ENCODE results near the gene SP110.
"Not testable (repeated sequence)": the region's sequence is repeated elsewhere in the genome, so short reads cannot be mapped to it uniquely, and the experiment has no call there.

DNA sequence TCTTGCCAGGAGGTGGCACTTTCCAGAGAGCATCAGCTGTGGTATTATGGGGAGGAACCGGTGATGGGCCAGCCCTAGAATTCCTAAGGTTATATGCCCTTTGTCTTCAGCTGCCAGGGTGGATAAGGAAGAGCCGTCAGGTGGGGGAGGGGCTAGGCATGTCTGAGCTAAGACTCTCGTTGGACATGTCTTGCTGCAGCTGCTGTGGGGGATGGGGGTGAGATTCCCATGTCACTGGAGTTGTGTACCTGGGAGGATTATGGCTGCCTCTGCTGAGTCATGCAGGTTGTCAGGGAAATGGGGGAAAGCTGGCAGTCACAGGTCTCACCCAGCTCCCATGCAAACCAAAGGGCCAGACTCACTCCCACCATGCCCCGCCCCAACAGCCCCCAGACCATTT is 45.2 kb upstream of the SP110 start:
- 0 out of 2 replicates have a peak, but pooled peaks have one; percentile 24 for TF ChIP-seq BACH1 (IDR thresholded peaks at IDR 0.05; ENCODE audit: low read length)
- not testable (repeated sequence) for TF ChIP-seq GABPA (IDR thresholded peaks at IDR 0.05; ENCODE audit: borderline replicate concordance, insufficient read depth, low read length); MAFK (IDR thresholded peaks at IDR 0.05; ENCODE audit: low read depth, low read length); ATF3 (IDR thresholded peaks at IDR 0.05; ENCODE audit: insufficient read depth, low read depth, low read length); SRF (IDR thresholded peaks at IDR 0.05; ENCODE audit: low read depth, low read length); POLR2A (IDR thresholded peaks at IDR 0.05; ENCODE audit: control extremely low read depth in 1 of 2, low read depth in 2 of 2, low read length in 2 of 2); EZH2 (IDR thresholded peaks at IDR 0.05; ENCODE audit: low read depth, low read length, severe bottlenecking)
- TF ChIP-seq, protein P1, sequence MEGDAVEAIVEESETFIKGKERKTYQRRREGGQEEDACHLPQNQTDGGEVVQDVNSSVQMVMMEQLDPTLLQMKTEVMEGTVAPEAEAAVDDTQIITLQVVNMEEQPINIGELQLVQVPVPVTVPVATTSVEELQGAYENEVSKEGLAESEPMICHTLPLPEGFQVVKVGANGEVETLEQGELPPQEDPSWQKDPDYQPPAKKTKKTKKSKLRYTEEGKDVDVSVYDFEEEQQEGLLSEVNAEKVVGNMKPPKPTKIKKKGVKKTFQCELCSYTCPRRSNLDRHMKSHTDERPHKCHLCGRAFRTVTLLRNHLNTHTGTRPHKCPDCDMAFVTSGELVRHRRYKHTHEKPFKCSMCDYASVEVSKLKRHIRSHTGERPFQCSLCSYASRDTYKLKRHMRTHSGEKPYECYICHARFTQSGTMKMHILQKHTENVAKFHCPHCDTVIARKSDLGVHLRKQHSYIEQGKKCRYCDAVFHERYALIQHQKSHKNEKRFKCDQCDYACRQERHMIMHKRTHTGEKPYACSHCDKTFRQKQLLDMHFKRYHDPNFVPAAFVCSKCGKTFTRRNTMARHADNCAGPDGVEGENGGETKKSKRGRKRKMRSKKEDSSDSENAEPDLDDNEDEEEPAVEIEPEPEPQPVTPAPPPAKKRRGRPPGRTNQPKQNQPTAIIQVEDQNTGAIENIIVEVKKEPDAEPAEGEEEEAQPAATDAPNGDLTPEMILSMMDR (IDR thresholded peaks at IDR 0.05; ENCODE audit: control extremely low read depth in 1 of 3, insufficient read depth in 1 of 3, low read depth in 1 of 3, low read length in 3 of 3) = not testable (repeated sequence)
